ENCODE measurements around the gene PACSIN3.

DNA sequence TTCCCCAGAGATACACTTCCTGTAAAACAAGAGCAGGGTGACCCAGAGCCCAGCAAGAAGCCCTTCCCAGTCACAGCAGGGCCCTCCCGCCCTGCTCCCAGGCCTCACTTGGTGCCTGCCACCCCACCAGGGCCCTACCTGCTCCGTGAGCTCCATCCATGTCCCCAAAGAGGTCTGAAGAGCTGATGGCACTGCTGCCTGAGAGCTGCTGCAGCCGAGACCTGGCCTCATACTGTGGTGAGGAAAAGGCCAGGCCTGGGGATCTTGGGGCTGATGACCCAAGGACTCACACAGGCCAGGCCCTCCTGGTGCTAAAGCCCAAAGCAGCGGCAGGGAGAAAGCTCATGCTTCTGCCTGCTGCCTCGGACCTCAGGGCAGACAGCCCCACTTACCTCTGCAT lies 19.9 kb downstream of the PACSIN3 start:
- TF ChIP-seq, protein P1, sequence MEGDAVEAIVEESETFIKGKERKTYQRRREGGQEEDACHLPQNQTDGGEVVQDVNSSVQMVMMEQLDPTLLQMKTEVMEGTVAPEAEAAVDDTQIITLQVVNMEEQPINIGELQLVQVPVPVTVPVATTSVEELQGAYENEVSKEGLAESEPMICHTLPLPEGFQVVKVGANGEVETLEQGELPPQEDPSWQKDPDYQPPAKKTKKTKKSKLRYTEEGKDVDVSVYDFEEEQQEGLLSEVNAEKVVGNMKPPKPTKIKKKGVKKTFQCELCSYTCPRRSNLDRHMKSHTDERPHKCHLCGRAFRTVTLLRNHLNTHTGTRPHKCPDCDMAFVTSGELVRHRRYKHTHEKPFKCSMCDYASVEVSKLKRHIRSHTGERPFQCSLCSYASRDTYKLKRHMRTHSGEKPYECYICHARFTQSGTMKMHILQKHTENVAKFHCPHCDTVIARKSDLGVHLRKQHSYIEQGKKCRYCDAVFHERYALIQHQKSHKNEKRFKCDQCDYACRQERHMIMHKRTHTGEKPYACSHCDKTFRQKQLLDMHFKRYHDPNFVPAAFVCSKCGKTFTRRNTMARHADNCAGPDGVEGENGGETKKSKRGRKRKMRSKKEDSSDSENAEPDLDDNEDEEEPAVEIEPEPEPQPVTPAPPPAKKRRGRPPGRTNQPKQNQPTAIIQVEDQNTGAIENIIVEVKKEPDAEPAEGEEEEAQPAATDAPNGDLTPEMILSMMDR (conservative IDR thresholded peaks at IDR 0.05; ENCODE audit: low read depth, low read length), result no peak
- TF ChIP-seq EZH2 (IDR thresholded peaks at IDR 0.05; ENCODE audit: borderline replicate concordance, low read depth, low read length, poor library complexity, severe bottlenecking), result no peak

Measured in A673 (cell line).